Measurements from ENCODE around the gene WNT7A. TPM values are rescaled to one million over a fixed set of nuclear protein-coding genes. Genes with fewer than 3 reads are reported as not detected.

Gene WNT7A
- total RNA-seq, 1 experiment from 2014 or later, result not detected

- H3K4me3 Mint-ChIP-seq, result peak overlapping the region; percentile 46 to 79
- peaks cover 94% of the 10 kb centered on the region for H3K27me3 Mint-ChIP-seq (ENCODE audit: low read depth)
- Histone ChIP-seq H4K91ac (ENCODE audit: insufficient read length, low read depth, low read length) (no peak overlapping the region), H2BK20ac (ENCODE audit: low read depth, low read length, poor library complexity, severe bottlenecking) (no peak overlapping the region), H3K56ac (ENCODE audit: insufficient read length, low read depth, low read length) (no peak overlapping the region), H3K27me3 (ENCODE audit: insufficient read depth, low read length) (peaks cover 53% of the 10 kb centered on the region), H2BK120ac (ENCODE audit: low read depth, low read length, poor library complexity, severe bottlenecking) (no peak overlapping the region), H4K5ac (ENCODE audit: insufficient read length, low read depth, low read length) (no peak overlapping the region), H3K9me3 (ENCODE audit: control insufficient read depth, low read depth, low read length) (no peaks in the 10 kb centered on the region), H2BK12ac (ENCODE audit: insufficient read length, low read depth, low read length) (no peak overlapping the region), H3K18ac (ENCODE audit: insufficient read length, low read depth, low read length) (no peak overlapping the region), H3K4me2 (ENCODE audit: insufficient read depth, insufficient read length, low read length) (peak overlapping the region; percentile 44), H2BK15ac (ENCODE audit: low read depth, low read length) (no peak overlapping the region), H2AK5ac (ENCODE audit: insufficient read length, low read length) (no peak overlapping the region), H3K23me2 (ENCODE audit: insufficient read length, low read depth, low read length, poor library complexity, severe bottlenecking) (peaks cover 24% of the 10 kb centered on the region), H3K4me1 (ENCODE audit: insufficient read depth, low read length) (no peaks in the 10 kb centered on the region), H3K14ac (ENCODE audit: insufficient read depth, low read length) (no peak overlapping the region; the same call in 1 of the 2 replicates), H4K8ac (replicated peaks; ENCODE audit: insufficient read length, low read depth, low read length) (no peak overlapping the region), H3K9ac (ENCODE audit: extremely low read depth, insufficient read length, low read length) (no peak overlapping the region), H2AFZ (ENCODE audit: low read length) (no peak overlapping the region), H2BK5ac (ENCODE audit: insufficient read length, low read length) (no peak overlapping the region), H4K20me1 (ENCODE audit: control insufficient read depth, insufficient read depth, insufficient read length) (no peaks in the 10 kb centered on the region), H3K27ac (ENCODE audit: insufficient read length, low read depth, low read length) (no peak overlapping the region), H3K79me1 (ENCODE audit: insufficient read depth, low read depth, low read length, poor library complexity, severe bottlenecking) (no peaks in the 10 kb centered on the region), H3T11ph (ENCODE audit: low read length) (no peak overlapping the region), H3K79me2 (ENCODE audit: insufficient read depth, low read length) (no peaks in the 10 kb centered on the region), H3K4ac (ENCODE audit: low read depth, low read length) (no peak overlapping the region), H3K23ac (ENCODE audit: insufficient read length, low read depth, low read length) (no peak overlapping the region)
- peaks cover 0 to 2% (median 0%) of the 10 kb centered on the region in 3 experiments; a peak in 1 of 7 replicates for H3K36me3 Mint-ChIP-seq (ENCODE audit: insufficient read depth in 1 of 3, low read depth in 3 of 3)
- no CpG with 5 or more reads among the region's 64 CpGs for WGBS (ENCODE audit: extremely low coverage, insufficient read length, low lambda C conversion rate)
- no peak overlapping the region for H3K27ac Mint-ChIP-seq
- DNase-seq, result peak; percentile 58
- no peaks in the 10 kb centered on the region; a peak in 2 of 5 replicates for H3K9me3 Mint-ChIP-seq
- peaks cover 12 to 16% of the 10 kb centered on the region in 2 experiments for H3K4me1 Mint-ChIP-seq
- no peak; the same call in 2 of the 3 replicates for TF ChIP-seq CTCF (conservative IDR thresholded peaks at IDR 0.05)
These were observed 547 bp downstream of the WNT7A start for GRCh38 chr3:13879102-13879945.

Measured in H9 (cell line).